Mesodermal cell (in vitro differentiated cells): ENCODE results near the gene VIT. TPM values are rescaled to one million over a fixed set of nuclear protein-coding genes. Genes with fewer than 3 reads are reported as not detected.

Experiments
- H3K27ac ChIP-seq: 2 replicates; pipeline ENCODE4 v1.7.0; 2013; ENCODE audit warnings: mild to moderate bottlenecking, low read depth, low read length, moderate library complexity; ENCODE audit not compliant: severe bottlenecking
- H3K36me3 ChIP-seq: 2 replicates; pipeline ENCODE4 v1.7.1; 2013; ENCODE audit warnings: mild to moderate bottlenecking, low read length, moderate library complexity; ENCODE audit not compliant: control insufficient read depth, insufficient read depth
- H3K4me1 ChIP-seq: one replicate; pipeline ENCODE4 v1.7.1; 2013; ENCODE audit warnings: mild to moderate bottlenecking, low read length; ENCODE audit not compliant: insufficient read depth, control insufficient read depth, poor library complexity, severe bottlenecking
- H3K4me3 ChIP-seq: 2 replicates; pipeline ENCODE4 v1.7.0; 2013; ENCODE audit warnings: low read length, control low read depth, mild to moderate bottlenecking; ENCODE audit not compliant: insufficient read depth, poor library complexity, severe bottlenecking; ENCODE audit errors: extremely low read depth
- H3K9me3 ChIP-seq: 2 replicates; pipeline ENCODE4 v1.7.1; 2013; ENCODE audit warnings: mild to moderate bottlenecking, low read length, moderate library complexity; ENCODE audit not compliant: control insufficient read depth
- WGBS, 2 experiments: methylation state at CpG; one replicate each; pipeline ENCODE4 v1.1.5; 2013; ENCODE audit warnings: missing lambda C conversion rate in 2 of 2; ENCODE audit not compliant: insufficient coverage in 2 of 2; 5-methylcytosine and 5-hydroxymethylcytosine counted together
- polyA plus RNA-seq, 2 experiments: library from polyadenylated mRNA; stranded (reverse); fragments of 50-300 nt; gene quantifications; one replicate each; pipeline ENCODE4 v1.2.3, GENCODE V29; 2013

The VIT gene
- 1.6 TPM for polyA plus RNA-seq (2013, experiment 1 of 2)
- polyA plus RNA-seq (2013, experiment 2 of 2) = 2.6 TPM

DNA sequence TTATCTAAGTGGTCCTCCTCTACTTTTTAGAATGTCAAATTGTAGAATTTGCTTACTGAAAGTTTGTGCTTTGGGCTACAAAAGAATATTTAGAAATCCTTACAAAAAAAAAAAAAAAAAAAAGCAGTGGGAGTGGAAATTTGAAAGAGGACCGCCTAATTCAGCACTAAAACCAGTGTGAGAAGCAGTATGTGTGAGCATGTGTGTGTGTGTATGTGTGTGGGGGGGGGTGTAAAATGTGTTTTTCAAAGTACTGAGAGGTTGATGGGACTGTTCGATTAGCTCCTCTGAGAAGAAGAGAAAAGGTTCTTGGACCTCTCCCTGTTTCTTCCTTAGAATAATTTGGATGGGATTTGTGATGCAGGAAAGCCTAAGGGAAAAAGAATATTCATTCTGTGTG is at the start of gene VIT:
Gene VIT, plus strand, starts transcription at position 175 of the 400 bp plus-strand sequence. CDS start 19,664 bp downstream, outside the sequence.
- 63 to 80% methylated on average over 1 to 2 of the region's 2 CpGs for WGBS, 2 experiments

GRCh38 chr2:36650031-36650829 is 46.3 kb upstream of the VIT start:
- Histone ChIP-seq H3K4me1 (peaks cover 5% of the 10 kb centered on the region), H3K27ac (peak overlapping the region; percentile 19), H3K36me3 (no peaks in the 10 kb centered on the region), H3K4me3 (no peak overlapping the region), H3K9me3 (peaks cover under 1% of the 10 kb centered on the region)
- WGBS, 2 experiments = 60 to 68% methylated on average over 2 of the region's 4 CpGs

More for the DNA sequence above, at the start of gene VIT:
- Histone ChIP-seq H3K36me3 (no peaks in the 10 kb centered on the region), H3K27ac (peak within 1 kb of the TSS; percentile 78), H3K4me3 (peak within 1 kb of the TSS; percentile 16), H3K4me1 (peaks cover 25% of the 10 kb centered on the region), H3K9me3 (no peaks in the 10 kb centered on the region)

- H3K36me3 ChIP-seq = no peaks in the 10 kb centered on the region
- WGBS, 2 experiments = 78 to 93% methylated on average over 2 to 4 of the region's 5 CpGs
- peaks cover 15% of the 10 kb centered on the region for H3K4me1 ChIP-seq
- H3K27ac ChIP-seq = no peak overlapping the region
- no peaks in the 10 kb centered on the region for H3K9me3 ChIP-seq
- H3K4me3 ChIP-seq = no peak overlapping the region
Measured at GRCh38 chr2:36653155-36653554, 43.4 kb upstream of the VIT start.

GRCh38 chr2:36653967-36654694 is 42.4 kb upstream of the VIT start:
- no peak overlapping the region for H3K4me3 ChIP-seq
- H3K9me3 ChIP-seq = no peaks in the 10 kb centered on the region
- peaks cover 15% of the 10 kb centered on the region for H3K4me1 ChIP-seq
- no peaks in the 10 kb centered on the region for H3K36me3 ChIP-seq
- 87 to 93% methylated on average over 2 of the region's 2 CpGs for WGBS, 2 experiments
- no peak overlapping the region for H3K27ac ChIP-seq

DNA sequence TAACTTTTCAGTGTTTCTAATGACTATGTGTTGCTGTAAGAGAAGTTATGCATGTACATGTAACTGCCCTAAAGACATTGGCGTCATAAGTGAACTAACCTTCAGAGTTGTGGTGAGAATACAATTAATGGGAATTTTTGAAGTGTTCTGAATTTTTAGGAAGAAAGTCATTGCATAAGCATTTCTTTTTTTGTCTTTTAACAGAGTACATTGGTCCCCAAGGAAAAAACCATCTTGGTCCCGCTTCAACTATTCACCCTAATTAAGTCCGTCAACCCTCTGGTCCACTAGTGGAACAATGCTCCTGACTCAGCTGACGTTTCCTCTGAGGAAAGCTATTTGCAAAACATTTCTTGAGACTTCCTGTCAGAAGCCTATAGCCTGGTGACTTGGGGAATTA is 41.1 kb upstream of the VIT start:
- 87 to 91% methylated on average over 4 of the region's 4 CpGs for WGBS, 2 experiments
- H3K27ac ChIP-seq = no peak overlapping the region

GRCh38 chr2:36657703-36658102 is 38.8 kb upstream of the VIT start:
- H3K27ac ChIP-seq = no peak overlapping the region
- no peak overlapping the region for H3K4me3 ChIP-seq
- H3K36me3 ChIP-seq = no peaks in the 10 kb centered on the region
- peaks cover 11% of the 10 kb centered on the region for H3K4me1 ChIP-seq
- H3K9me3 ChIP-seq = no peaks in the 10 kb centered on the region
- WGBS, 2 experiments = 80 to 100% methylated on average over 1 of the region's 1 CpG

More for the DNA sequence above, 41.1 kb upstream of the VIT start:
- no peak overlapping the region for H3K4me3 ChIP-seq
- H3K4me1 ChIP-seq = peaks cover 11% of the 10 kb centered on the region
- no peaks in the 10 kb centered on the region for H3K36me3 ChIP-seq
- H3K9me3 ChIP-seq = no peaks in the 10 kb centered on the region

DNA sequence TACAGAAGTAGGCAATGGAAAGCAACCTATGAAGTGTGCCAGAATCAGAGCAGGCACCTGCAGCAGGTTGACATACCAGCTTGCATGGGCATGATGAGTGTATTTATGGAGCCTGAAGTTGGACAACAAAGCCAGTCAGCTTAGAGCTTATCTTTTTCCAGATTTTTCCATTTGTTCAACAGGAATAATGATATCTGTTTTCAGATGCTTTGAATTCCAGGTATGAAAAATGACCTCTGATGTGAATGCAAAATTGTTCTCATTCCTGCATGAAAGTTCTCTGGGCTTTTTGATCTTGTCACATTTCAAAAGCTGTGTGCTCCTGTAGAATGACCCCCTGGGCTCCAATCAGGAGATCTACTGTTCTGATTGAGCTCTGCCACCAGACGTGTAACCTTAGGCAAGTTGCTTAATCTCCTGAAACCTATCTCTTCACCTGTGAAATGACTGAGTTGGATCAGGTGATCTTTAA is 38.2 kb upstream of the VIT start:
- 57% methylated on average over 1 of the region's 1 CpG; no CpG with 5 or more reads in 1 of the 2 experiments for WGBS, 2 experiments
- Histone ChIP-seq H3K4me1 (peaks cover 14% of the 10 kb centered on the region), H3K9me3 (no peaks in the 10 kb centered on the region)

GRCh38 chr2:36659218-36659617 is 37.3 kb upstream of the VIT start:
- no peak overlapping the region for H3K27ac ChIP-seq
- no peaks in the 10 kb centered on the region for H3K9me3 ChIP-seq
- peaks cover 14% of the 10 kb centered on the region for H3K4me1 ChIP-seq
- H3K36me3 ChIP-seq = no peaks in the 10 kb centered on the region
- no peak overlapping the region for H3K4me3 ChIP-seq
- WGBS, 2 experiments = 92% methylated on average over 2 of the region's 2 CpGs; no CpG with 5 or more reads in 1 of the 2 experiments

More for the DNA sequence above, 38.2 kb upstream of the VIT start:
- H3K36me3 ChIP-seq = no peaks in the 10 kb centered on the region
- H3K4me3 ChIP-seq = no peak overlapping the region
- H3K27ac ChIP-seq = no peak overlapping the region

- Histone ChIP-seq H3K36me3 (no peaks in the 10 kb centered on the region), H3K4me3 (no peak overlapping the region), H3K27ac (no peak overlapping the region)
Measured at GRCh38 chr2:36659872-36660312, 36.6 kb upstream of the VIT start.

DNA sequence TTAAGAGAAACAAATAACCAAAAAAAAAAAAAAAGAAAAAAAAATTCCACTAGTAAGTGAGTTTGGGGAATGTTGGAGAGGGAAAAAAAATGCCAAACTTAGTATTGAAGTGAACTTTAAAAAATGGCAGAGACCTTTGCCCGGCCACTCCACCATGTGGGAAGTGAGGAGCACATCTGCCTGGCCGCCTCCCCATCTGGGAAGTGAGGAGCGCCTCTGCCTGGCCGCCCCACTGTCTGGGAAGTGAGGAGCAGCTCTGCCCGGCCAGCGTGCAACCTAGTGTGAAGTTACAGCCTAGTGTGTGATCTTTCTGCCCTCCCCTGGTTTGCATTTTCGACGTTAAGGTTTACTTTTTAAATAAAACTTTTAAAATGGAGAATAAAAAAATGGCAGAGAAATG is 33.9 kb upstream of the VIT start:
- Histone ChIP-seq H3K9me3 (no peaks in the 10 kb centered on the region), H3K36me3 (no peaks in the 10 kb centered on the region), H3K27ac (no peak overlapping the region), H3K4me1 (peaks cover 3% of the 10 kb centered on the region), H3K4me3 (no peak overlapping the region)
- 80 to 98% methylated on average over 4 to 6 of the region's 8 CpGs for WGBS, 2 experiments

More at GRCh38 chr2:36659872-36660312, 36.6 kb upstream of the VIT start:
- H3K9me3 ChIP-seq = no peaks in the 10 kb centered on the region
- H3K4me1 ChIP-seq = peaks cover 14% of the 10 kb centered on the region
